Endothelial cell of umbilical vein (primary cell): ENCODE data around the gene CARMIL1.

Experiments used
- CTCF ChIP-seq, 2 donors: IDR thresholded peaks; 1 replicate in 1 of 2; 2 replicates in 1 of 2; pipeline ENCODE4 v1.5.1; 2011; ENCODE audit warnings: low read length in 2 of 2, mild to moderate bottlenecking in 2 of 2, moderate library complexity in 2 of 2, control low read depth in 1 of 2, inconsistent platforms in 1 of 2, low read depth in 1 of 2; ENCODE audit not compliant: insufficient read depth in 1 of 2; ENCODE audit errors: extremely low read depth in 1 of 2
- EZH2 ChIP-seq: IDR thresholded peaks from 2 replicates; pipeline ENCODE4 v1.6.1; 2012; ENCODE audit warnings: borderline replicate concordance, low read depth, mild to moderate bottlenecking, moderate library complexity, low read length, inconsistent platforms; ENCODE audit not compliant: severe bottlenecking
- FOS ChIP-seq: IDR thresholded peaks from 2 replicates; pipeline ENCODE4 v1.6.1; 2011; ENCODE audit warnings: mild to moderate bottlenecking, low read length, moderate library complexity, borderline replicate concordance; ENCODE audit not compliant: insufficient read depth
- GATA2 ChIP-seq: IDR thresholded peaks from 2 replicates; pipeline ENCODE4 v1.7.0; 2011; ENCODE audit warnings: low read depth, mild to moderate bottlenecking, moderate library complexity, mixed read lengths, low read length; ENCODE audit not compliant: insufficient read length, insufficient read depth
- JUN ChIP-seq: IDR thresholded peaks from 2 replicates; pipeline ENCODE4 v1.6.1; 2011; ENCODE audit warnings: borderline replicate concordance, low read depth; ENCODE audit not compliant: insufficient read length, insufficient read depth
- MAX ChIP-seq: IDR thresholded peaks from 2 replicates; pipeline ENCODE4 v1.6.1; 2011; ENCODE audit not compliant: insufficient read depth, insufficient read length
- POLR2A ChIP-seq: IDR thresholded peaks from 2 replicates; pipeline ENCODE4 v1.6.1; 2012; ENCODE audit warnings: low read depth, mild to moderate bottlenecking, control low read depth, low read length
- POLR2AphosphoS5 ChIP-seq: IDR thresholded peaks from 2 replicates; pipeline ENCODE4 v1.6.1; 2012; ENCODE audit warnings: low read depth, mild to moderate bottlenecking, control low read depth, low read length, moderate library complexity; ENCODE audit not compliant: insufficient read depth

- TF ChIP-seq POLR2A (no peak), CTCF (IDR thresholded peaks at IDR 0.05; ENCODE audit: extremely low read depth in 1 of 2, insufficient read depth in 1 of 2, low read depth in 1 of 2, low read length in 2 of 2) (no peak), EZH2 (no peak), MAX (no peak), POLR2AphosphoS5 (no peak), JUN (no peak), FOS (no peak), GATA2 (no peak)
Measured at GRCh38 chr6:25606151-25606550, 327.0 kb downstream of the CARMIL1 start.
